ENCODE measurements around the gene ABHD15. TPM values are rescaled to one million over a fixed set of nuclear protein-coding genes. Genes with fewer than 3 reads are reported as not detected.

The ABHD15 gene
- total and polyA plus RNA-seq, 2 donors from 2014 or later: 8.9 to 9.8 TPM

GRCh38 chr17:29583324-29584248 lies 16.7 kb upstream of the ABHD15 start:
- Histone ChIP-seq H3K4me1 (ENCODE audit: control insufficient read depth in 2 of 3, insufficient read depth in 2 of 3, low read depth in 1 of 3, low read length in 3 of 3) (peaks cover 0 to 31% (median 16%) of the 10 kb centered on the region in 3 donors), H3K9ac (ENCODE audit: low read length in 3 of 3) (no peak overlapping the region), H3K36me3 (ENCODE audit: control insufficient read depth in 2 of 3, insufficient read depth in 3 of 3, low read length in 3 of 3) (peaks cover 0 to 6% (median 5%) of the 10 kb centered on the region in 3 donors), H3K4me3 (ENCODE audit: low read length in 3 of 3) (no peak overlapping the region), H3K9me3 (ENCODE audit: control insufficient read depth in 2 of 3, insufficient read depth in 1 of 3, low read length in 3 of 3) (no peaks in the 10 kb centered on the region), H3K27ac (ENCODE audit: low read depth in 2 of 2, low read length in 2 of 2) (no peak overlapping the region), H3K27me3 (ENCODE audit: control insufficient read depth, insufficient read depth, low read length) (no peaks in the 10 kb centered on the region)
- FAIRE-seq: no peak
- DNase-seq: peak in 1 of 5 donors; percentile 44
- TF ChIP-seq, protein P1, sequence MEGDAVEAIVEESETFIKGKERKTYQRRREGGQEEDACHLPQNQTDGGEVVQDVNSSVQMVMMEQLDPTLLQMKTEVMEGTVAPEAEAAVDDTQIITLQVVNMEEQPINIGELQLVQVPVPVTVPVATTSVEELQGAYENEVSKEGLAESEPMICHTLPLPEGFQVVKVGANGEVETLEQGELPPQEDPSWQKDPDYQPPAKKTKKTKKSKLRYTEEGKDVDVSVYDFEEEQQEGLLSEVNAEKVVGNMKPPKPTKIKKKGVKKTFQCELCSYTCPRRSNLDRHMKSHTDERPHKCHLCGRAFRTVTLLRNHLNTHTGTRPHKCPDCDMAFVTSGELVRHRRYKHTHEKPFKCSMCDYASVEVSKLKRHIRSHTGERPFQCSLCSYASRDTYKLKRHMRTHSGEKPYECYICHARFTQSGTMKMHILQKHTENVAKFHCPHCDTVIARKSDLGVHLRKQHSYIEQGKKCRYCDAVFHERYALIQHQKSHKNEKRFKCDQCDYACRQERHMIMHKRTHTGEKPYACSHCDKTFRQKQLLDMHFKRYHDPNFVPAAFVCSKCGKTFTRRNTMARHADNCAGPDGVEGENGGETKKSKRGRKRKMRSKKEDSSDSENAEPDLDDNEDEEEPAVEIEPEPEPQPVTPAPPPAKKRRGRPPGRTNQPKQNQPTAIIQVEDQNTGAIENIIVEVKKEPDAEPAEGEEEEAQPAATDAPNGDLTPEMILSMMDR (IDR thresholded peaks at IDR 0.05; ENCODE audit: borderline replicate concordance, extremely low read depth, insufficient read depth): no peak
- intact Hi-C loops (cut with DNase I): no loop called here

- Histone ChIP-seq H3K27ac (ENCODE audit: low read depth in 2 of 2, low read length in 2 of 2) (no peak overlapping the region), H3K9me3 (ENCODE audit: control insufficient read depth in 2 of 3, insufficient read depth in 1 of 3, low read length in 3 of 3) (no peaks in the 10 kb centered on the region), H3K4me3 (ENCODE audit: low read length in 3 of 3) (no peak overlapping the region), H3K27me3 (ENCODE audit: control insufficient read depth, insufficient read depth, low read length) (no peaks in the 10 kb centered on the region), H3K9ac (ENCODE audit: low read length in 3 of 3) (no peak overlapping the region), H3K4me1 (ENCODE audit: control insufficient read depth in 2 of 3, insufficient read depth in 2 of 3, low read depth in 1 of 3, low read length in 3 of 3) (peaks cover 0 to 23% (median 8%) of the 10 kb centered on the region in 3 donors), H3K36me3 (ENCODE audit: control insufficient read depth in 2 of 3, insufficient read depth in 3 of 3, low read length in 3 of 3) (peaks cover 0 to 12% (median 8%) of the 10 kb centered on the region in 3 donors)
- intact Hi-C loops (cut with DNase I): no loop called here
- TF ChIP-seq, protein P1 (IDR thresholded peaks at IDR 0.05; ENCODE audit: borderline replicate concordance, extremely low read depth, insufficient read depth): no peak
- FAIRE-seq (no peak), DNase-seq (peak in 1 of 5 donors; percentile 33)
Observed at GRCh38 chr17:29582772-29583171, 15.9 kb upstream of the ABHD15 start.

DNA sequence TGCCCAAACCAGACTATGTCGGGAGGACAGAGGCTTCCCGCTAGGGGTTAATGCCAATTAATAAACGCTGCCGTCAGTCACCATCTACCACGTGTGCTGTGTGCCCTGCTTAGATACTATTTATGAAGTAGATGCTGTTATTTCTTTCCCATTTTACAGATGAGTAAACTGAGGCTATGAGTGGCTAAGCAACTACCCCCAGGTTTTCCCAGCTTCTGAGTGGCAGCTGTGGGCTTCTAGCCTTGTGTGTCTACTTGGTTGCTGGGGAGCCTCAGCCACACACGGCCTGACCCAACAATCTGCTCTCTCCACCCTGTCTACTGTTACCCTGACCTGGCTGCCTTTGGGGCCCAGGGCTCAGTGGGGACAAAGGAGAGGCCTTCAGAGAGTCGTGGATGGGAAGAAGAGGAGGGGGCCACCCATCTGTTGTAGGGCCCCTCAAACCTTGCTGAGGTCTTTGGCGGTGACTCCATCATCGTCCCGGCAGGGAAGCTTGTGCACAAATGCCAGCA lies 15.5 kb upstream of the ABHD15 start:
- no peaks in the 10 kb centered on the region for H3K27me3 ChIP-seq (ENCODE audit: control insufficient read depth, insufficient read depth, low read length)
- H3K4me3 ChIP-seq (ENCODE audit: low read length in 3 of 3): no peak overlapping the region
- TF ChIP-seq, protein P1 (IDR thresholded peaks at IDR 0.05; ENCODE audit: borderline replicate concordance, extremely low read depth, insufficient read depth): no peak
- H3K27ac ChIP-seq (ENCODE audit: low read depth in 2 of 2, low read length in 2 of 2): no peak overlapping the region
- no peaks in the 10 kb centered on the region for H3K9me3 ChIP-seq (ENCODE audit: control insufficient read depth in 2 of 3, insufficient read depth in 1 of 3, low read length in 3 of 3)
- no peak for FAIRE-seq
- peak in 1 of 5 donors; percentile 29 for DNase-seq
- intact Hi-C loops (cut with DNase I): no loop called here
- H3K36me3 ChIP-seq (ENCODE audit: control insufficient read depth in 2 of 3, insufficient read depth in 3 of 3, low read length in 3 of 3): peaks cover 0 to 15% (median 8%) of the 10 kb centered on the region in 3 donors
- H3K4me1 ChIP-seq (ENCODE audit: control insufficient read depth in 2 of 3, insufficient read depth in 2 of 3, low read depth in 1 of 3, low read length in 3 of 3): peaks cover 0 to 19% (median 5%) of the 10 kb centered on the region in 3 donors
- H3K9ac ChIP-seq (ENCODE audit: low read length in 3 of 3): no peak overlapping the region

Data from kidney (tissue), 14 donors.